ENCODE data around the gene MRGPRE.

The MRGPRE gene

DNA sequence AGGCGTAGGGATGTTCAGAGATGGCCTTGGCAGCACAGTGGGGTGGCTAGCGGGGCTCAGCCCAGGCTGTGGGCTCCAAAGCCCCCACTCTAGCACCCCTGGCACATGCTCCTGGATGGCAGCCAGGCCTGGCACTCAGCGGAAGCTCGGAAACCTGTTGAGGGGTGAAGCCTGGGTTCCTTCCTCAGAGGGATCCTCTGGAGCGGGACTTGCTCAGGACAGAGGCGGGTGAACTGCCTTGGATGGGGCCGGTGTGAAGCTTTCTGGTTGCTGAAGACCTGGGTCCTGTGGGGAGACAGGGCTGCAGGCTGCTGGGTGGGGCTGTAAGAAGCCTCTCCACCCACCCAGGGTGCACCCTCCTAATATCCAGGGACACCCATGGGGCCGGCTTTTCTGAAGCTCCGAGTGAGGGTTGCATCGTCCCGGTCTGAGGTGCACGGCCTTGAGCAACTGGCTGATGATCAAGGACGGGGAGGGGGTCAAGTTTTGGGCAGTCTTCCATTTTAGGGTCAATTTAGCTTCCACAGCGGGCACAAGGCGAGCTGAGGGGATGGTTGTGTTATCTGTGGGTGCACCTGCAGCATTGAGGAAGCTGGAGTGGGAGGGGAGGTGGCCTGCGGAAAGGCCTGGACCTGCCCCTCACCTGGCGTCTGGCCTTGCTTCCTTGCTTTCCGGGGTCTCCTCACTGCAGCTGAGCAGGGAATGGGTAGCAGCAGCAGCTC is 5.2 kb downstream of the MRGPRE start:
- no peak for DNase-seq

DNA sequence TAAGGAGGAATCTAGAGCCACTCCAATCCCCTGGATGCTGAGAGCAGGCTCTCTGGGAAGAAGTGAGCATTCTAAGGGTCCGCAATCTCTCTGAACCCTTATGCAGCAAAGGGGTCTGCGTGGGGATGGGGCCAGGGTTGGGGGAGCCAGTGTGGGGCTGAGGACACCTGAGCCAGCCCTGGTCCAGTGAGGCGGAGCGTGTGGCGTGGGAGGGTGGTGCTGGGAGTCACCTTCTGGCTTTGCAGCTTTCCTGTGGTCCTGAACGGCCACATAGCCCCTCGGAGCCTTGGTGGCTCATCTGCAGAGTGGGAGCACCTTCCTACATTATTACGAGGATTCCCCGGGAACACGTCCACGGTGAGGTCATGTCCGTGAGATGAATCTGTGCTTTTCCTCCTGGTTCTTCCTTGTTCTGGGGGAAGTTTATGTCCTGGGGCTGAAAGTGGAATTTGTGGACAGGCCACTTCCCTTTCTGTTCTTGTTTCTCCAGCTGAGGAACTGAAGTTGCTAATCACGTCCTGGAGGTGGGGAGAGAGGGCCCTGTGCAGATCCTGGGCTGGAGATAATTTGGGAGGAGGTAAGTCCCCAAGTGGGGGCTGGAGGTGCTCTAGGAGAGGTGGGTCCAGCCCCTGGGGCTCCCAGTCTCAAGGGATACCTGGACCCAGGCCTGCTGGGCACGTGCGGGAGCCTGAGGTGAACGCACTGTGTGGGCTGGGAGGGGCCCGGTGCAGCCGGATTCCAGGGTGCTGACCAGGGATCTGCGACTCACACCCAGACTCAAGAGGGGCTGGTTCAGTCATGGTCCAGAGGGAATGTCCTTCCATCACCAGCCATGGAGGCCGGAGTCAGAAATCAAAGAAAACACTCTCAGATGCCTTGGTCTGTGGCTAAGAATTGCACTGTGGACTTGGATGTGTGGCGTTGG is 6.1 kb downstream of the MRGPRE start:
- no peak for DNase-seq

DNA sequence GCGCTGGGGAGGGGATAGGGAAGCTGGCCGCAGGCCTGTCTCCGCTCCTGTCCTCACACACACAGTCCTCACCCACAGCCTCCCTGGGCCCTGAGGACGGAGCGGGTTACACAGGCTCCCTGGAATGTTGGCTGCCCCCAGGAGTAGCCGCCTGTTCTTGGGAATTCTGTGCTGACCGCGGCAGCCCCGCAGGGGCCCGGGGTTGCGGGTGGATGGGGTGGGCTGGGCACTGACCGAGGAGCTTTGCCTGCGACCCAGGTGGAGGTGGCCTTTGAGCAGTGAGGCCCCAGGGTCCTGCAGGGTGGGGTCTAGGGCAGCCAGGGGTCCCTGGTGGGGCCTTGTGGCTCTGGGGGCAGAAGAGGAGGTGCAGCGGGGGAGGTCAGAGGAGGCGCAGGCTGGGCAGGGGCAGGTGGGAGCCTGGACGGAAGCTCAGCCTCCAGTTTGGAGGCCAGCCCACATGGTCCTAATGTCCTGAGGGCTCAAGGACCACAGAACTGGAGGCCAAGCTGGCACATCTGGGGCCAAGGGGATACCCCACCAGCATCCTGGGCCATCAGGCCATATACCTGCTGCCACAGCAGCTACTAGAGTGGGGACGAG is 7.0 kb downstream of the MRGPRE start:
- no peak for DNase-seq

DNA sequence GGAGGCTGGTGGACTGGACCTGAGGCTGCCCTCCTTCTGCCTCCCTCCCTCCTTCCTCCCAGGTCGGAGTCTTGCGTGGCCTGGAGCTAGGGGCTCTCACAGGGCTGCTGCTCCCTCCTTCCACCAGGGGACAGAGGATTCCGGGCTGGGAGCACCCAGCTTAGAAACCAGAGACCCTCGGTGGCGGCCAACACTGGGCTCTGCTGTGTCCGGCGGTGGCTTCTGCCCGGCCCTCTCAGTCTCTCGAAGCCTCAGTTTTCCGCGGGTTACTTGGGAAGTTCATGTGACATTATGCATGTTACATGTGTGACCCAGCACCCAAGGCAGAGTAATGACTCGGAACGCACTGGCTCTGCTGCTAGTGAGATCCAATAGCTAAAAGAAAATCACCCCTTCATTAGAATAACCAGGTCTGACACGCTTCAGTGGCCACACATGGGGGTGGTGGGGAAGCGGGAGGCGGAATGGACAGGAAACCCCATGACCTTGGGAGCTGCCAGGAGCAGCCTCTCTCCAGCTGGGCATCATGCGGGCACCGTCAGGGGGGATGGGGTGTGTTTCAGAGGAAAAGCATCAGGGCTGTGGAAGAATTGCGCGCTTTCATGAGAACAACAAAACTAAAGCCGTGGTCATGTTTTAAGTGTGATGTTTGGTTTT is 7.7 kb downstream of the MRGPRE start:
- DNase-seq, result no peak

DNA sequence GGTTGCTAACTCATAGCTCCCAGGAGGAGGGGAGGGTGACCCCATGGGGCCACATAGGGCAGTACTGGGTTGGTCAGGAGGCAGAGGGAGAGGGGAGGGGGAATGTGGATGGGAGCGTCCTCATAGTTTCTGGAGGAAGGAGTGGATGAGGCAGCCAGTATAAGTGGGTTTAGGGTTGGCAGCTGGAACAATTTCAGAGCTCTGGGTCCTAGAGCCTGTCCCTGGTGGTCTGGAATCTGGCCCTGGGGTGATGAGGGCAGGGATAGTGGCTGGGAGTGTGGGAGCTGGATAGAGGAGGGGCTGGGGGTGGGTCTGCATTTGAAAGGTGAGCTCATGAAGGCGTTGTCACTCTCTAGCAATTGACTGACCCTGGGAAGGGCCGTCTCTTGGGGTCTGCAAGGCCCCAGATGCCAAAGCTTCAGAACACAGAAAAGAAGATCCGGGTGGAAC is 8.3 kb downstream of the MRGPRE start:
- DNase-seq, result no peak

DNA sequence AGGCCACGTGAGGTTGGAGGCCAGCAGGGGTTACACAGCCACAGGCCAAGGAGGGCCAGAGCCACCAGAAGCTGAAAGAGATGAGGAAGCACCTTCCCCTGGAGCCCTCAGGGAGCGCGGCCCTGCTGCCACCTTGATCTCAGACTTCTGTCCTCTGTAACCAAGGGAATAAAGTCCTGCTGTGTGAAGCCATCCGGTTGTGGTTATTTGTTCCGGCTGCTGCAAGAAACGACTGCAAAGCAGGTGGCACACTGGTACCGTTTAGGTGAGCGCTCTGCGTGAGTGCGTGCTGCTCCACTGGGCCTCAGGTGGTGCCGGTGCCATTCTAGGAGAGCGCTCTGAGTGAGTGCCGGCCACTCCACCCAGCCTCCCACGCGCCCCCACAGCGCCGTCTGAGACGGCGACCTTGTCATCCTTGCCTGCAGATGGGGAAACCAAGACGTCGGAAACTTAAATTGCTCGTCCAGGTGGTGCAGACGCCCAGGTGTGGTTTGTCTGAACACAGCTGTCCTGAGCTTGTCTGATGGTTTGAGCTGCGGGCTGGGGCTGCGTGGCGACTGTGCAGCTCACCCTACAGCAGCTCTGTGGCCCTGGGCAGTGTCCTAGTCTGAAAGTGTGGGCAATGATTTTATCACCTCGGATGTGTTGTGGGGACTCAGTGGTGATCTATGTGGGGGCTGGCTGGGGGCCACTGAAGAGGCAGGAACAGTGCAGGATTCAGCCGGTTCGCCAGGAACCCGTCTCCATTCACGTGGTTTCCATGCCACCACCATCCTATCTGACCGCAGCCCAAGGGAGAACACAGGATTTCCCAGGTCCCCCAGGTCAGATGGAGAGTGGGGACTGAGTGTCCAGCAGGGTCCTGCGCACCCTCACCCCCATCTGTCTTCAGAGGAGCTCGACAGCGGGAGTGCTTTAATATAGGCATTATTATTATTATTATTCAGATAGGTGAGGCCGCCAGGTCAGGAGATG is 9.0 kb downstream of the MRGPRE start:
- DNase-seq, result no peak

DNA sequence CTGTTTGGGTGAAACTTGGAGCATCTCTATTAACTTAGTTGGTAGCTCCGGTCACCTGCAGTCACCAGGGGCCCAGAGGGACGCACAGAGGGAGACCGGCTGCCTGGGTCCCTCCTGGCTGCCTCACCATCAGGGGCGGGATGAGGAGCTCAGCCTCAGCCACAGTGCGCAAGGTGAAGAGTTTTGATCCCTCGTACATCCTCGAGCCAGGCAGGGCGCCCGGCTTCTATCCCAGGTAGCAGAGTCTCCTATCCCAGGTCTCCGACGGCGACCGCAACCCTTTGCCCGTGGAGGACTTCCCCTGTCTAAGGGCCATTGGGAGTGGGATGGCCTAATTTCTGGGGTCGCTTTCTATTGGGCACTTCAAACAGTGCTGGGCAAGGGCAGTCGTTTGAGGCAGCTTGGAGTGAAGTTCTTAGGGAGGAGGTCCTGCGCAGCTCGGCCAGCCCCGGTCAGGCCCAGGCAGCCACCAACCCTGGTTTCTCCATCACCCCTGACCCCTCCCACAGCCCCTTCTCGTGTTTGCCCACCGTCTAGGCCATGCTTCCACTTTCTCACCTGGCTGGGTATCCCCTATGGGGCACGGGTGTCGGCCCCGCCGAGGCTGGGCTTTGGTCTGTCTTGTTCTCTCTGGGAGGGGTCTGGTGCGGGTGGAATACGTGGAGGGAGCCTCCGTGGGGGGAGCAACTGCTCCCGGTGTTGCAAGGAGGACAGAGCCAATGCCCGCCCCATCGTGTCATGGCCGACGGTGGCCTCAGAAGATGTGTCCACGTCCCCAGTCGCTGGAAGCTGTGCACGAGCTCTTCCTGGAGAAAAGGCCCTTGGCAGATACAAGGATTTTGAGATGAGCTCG is 10.0 kb downstream of the MRGPRE start:
- DNase-seq, result no peak

DNA sequence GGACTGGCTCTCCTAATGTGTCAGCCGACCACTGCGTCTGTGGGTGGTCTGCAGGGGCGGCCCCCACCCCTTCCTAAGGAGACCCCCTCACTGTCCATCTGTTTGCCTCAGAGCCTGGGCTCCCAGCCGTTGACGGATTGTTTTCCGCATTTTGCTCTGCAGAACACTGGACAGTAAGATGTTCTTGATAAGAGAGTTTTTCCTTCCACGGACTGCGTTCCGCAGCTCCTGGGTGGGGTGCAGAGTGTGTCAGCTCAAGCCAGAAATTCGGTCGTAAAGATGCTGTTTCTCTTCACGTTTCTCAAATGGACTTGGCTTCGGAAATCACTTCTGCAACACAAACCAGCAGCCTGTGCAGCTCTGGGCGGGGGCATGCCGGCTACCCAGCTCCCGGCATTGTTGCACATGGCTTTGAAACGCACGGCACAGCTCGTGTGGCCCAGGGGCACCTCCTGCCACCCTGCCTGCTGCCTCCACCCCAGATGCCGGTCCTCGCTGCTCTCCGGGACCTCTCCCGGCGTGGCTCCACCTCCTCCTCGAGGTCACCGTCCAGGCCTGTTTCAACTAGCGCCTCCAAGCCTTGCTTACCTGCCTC is 10.7 kb downstream of the MRGPRE start:
- DNase-seq, result no peak

DNA sequence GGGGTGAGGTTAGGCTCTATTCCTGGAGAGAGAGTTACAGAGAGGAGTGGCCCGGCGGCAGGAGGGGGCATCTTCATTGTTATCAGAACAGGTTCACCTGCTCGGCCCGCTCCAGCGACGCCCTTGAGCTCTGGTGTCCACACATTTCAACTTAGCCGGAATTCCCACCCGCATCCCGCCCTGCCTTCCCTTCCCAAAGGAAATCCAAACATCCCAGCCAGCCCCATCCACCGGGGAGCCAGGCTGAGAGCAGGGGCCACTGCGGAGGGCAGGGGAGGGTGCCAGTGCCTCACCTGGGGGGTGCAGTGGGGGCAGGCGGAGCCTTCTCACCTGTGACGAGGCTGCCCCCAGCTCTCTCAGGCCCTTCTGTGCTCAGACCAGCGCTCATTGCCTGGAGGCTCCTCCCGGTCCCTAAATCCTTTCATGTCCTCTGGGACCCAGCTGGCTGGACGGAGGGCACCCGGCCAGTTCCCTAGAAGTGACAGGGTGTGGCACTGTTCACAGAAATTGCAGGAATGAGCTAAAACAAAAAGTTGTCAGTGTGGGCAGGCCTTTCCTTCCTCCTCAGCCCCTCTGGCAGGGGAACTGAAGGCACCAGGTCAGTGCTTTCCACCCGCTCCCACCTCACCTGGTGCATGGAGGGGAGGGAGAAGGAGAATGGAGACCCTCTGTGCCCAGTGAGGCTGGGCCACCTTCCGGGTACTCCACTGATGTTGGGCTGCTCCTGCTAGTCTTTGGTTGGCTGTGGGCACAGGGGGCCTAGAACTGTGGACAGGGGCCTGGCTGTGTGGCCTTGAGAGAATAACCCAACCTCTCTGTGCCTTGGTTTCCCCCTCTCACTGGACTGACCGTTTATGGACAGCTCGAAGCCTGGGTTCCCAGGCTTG is 11.5 kb downstream of the MRGPRE start:
- DNase-seq, result no peak

DNA sequence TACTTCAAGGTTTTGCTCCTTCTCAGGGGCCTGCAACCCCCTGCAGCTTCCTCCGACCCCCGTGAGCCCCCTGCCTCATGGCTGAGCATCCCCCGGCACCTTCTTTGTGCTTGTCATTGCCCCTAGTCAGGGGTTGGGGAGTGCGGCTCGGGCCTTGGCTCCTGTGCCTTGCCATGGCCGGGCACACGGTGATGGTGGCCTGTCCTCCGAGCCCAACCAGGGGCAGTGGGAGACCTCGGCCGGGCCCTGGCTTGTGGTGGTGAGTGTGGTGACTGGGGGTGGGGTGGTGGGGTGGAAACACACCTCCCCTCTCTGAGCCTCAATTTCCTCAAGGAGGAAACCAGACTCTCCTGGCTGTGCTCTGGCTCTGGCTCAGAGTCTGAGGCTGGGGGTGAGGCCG is 12.1 kb downstream of the MRGPRE start:
- DNase-seq, result no peak

DNA sequence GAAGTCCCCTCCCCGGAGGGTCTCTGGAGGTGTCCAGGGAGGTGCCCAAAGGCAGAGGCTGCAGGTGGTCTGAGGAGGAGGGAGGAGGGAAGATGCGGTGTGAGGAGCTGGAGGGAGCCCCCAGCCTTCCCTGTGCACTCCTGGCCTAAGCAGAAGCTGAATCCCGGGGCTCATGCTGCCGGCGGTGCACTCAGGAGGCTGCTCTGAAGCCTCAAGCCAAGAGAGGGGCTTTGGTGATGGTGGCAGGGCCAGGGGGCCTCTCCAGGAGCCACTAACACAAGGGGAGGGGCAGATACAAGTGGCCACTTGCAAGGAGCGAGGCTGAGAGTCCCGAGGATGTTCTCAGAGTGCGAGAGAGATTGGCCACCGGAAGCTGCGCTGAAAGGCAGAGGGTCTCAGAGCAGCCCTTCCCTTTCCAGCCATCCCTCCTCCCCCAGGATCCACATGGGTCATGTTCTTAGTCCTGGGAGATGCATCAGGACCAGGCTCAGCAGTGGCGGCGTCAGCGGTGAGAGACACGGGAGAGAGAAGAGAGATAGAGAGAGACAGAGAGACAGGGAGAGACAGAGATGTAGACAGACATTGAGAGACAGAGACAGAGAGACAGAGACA is 12.8 kb downstream of the MRGPRE start:
- DNase-seq, result no peak

DNA sequence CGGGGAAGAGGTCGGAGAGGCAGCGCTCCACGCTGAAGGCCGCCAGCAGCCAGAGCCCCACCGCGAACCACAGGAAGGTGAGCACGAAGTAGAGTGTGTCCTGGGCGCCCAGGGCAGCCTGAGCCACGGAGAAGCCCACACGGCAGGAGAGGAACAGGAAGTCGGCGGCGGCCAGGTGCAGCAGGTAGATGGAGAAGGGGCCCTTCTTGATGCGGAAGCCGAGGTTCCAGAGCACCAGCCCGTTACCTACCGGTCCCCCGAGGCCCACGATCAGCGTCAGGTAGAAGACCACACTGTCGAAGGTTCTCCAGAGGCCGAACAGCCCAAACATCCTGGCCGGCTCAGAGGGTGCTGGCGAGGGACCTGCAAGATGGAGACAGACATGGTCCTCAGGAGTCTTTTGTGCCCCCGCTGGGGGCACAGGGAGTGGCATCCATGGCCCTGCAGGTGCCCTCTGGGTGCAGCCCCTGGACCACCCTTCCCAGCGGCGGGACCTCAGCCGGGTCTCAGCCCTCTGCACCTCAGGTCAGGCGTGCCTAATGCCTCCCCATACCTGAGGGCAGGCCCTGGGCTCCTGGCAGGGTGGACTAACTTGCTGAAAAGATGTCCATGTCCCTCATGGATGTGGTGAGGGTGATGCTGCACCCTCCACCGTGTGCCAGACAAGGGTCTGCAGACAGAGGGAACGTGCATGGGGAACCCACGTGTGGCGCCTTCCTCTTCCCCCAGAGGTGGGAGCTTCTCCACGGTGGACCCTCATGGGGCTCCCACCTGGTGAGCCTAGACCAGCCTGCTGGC is 13.5 kb downstream of the MRGPRE start, which contains the start of gene MRGPRG:
Gene MRGPRG (minus strand): TSS at position 331 of the 798 bp plus-strand sequence. CDS start 0 bp downstream, at position 331.
- no peak for DNase-seq

DNA sequence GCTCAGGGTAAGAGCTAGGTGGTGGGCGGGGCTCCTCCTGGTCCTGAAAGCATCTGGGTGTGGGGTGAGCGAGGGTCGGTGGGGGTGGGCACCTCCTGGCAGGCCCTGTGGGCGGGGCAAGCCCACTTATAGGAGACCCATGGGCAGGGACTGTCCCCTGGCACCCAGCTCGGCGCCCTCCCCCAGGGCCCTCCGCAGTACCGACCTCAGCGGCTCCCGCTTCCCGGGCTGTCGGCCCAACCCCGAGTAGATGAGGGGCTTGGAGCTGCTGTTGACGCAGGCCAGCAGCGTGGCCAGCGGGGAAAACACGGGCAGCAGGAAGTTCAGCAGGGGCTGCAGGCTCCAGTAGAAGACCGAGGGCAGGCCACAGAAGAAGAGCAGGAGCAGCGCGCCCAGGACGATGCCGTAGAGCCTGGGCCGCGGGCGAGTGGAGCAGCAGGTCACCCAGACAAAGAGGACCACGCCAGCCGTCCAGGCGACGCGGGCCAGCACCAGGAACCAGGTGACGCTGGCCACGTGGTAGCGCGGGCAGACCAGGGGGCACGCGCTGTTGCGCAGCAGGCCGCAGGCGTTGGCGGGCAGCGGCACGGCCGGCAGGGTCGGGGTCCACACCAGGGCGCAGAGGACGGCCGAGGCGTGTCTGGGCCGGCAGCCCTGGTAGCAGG is 14.3 kb downstream of the MRGPRE start:
- no peak for DNase-seq

DNA sequence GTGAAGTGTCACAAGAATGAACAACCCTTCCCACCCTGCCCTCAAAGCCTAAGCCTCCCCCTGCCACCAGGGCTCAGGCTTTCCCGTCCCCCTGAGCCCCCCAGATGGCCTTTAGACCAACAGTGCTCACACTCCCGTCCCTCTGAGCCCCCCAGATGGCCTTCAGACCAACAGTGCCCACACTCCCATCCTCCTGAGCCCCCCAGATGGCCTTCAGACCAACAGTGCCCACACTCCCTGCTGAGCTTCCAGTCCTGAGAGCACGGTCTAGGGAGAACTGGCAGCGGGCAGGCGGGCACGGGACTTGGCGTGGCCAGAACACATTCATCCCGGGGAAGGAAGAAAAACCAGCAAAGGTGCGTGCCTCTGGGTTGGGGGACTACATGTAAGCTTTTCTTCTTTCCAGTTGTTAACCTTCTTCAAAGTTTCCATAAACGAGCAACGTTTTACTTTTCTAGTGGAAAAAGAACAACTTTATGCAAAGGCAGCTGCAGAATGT is 16.1 kb downstream of the MRGPRE start:
- DNase-seq, result no peak

DNA sequence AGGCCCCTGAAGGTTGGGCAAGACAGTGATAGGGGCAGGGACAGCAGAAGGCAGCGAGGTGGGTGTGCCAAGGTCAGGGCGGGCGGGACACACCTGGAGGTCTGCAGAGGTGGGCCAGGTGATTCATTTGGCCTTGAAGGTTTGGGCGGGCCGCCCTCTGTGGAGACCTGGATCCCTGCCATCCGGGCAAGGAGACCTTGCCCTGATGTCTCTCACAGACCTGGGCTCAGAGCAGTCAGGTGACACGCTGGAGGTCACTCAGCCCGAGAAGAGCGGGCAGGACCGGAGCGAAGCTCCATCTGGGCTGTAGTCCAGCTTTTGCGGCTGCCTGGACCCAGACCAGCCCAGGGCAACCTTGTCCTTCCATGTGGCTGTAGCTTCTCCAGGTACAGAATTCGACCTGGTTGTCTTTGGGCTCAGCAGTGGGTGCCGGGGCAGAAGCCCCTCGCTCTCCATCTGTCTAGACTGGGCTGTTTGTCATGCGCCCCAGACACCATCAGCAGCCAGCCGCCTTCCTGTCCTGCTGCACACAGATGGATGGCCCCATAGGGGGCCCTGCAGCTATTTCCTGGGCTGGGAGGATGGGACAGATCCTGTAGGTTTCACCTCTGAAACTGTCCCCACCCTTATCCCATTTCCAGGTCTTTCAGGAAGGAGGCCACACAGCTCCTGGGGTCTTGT is 16.7 kb downstream of the MRGPRE start:
- peak in 1 of 2 experiments; percentile 3 for DNase-seq

DNA sequence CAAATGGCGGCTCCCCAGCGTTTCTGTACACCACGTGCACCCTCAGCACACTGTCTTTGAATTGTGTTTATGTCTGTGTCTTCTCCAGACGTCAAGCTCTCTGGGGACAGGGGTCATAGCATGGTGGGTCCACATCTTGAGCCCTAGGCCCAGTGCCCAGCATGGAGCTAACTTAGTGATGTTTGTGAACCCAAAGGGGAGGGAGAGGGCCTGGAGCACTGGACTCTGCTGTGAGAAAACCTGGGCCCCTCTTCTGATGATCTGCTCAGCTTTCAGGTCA is 17.9 kb downstream of the MRGPRE start:
- DNase-seq, result no peak

Data from cerebellar nuclear complex (tissue), 1 donor.